ENCODE results near the gene REG1A.

- no peak for TF ChIP-seq SUZ12 (IDR thresholded peaks at IDR 0.05; ENCODE audit: extremely low read depth, insufficient read depth, insufficient read length)
- TF ChIP-seq YY1 (IDR thresholded peaks at IDR 0.05; ENCODE audit: insufficient read depth, insufficient read length): no peak
Observed at GRCh38 chr2:79139423-79139822, 19.1 kb downstream of the REG1A start.
